ENCODE measurements around the gene MRPL58. TPM values are rescaled to one million over a fixed set of nuclear protein-coding genes. Genes with fewer than 3 reads are reported as not detected.

Gene MRPL58
- total RNA-seq, 5 donors from 2014 or later (not counting 1 experiment from before 2014, with no cell fraction given) = 15.6 to 30.6 (median 26.6) TPM

GRCh38 chr17:74977802-74978201 is 34.7 kb upstream of the MRPL58 start:
- ATAC-seq (replicated peaks in 1 of 4) (no peak), DNase-seq (no peak)
- Mint-ChIP-seq H3K27ac (no peak overlapping the region), H3K4me3 (no peak overlapping the region), H3K4me1 (peaks cover 18 to 20% (median 19%) of the 10 kb centered on the region in 3 donors), H3K9me3 (no peaks in the 10 kb centered on the region), H3K27me3 (peaks cover 0 to 20% of the 10 kb centered on the region in 2 donors), H3K36me3 (no peaks in the 10 kb centered on the region)
- Histone ChIP-seq H3K27ac (ENCODE audit: low read length) (no peak overlapping the region), H3K27me3 (replicated peaks in 1 of 2; ENCODE audit: control insufficient read depth in 2 of 2, extremely low read depth in 1 of 2, insufficient read depth in 2 of 2, low read length in 1 of 2) (peaks cover 2 to 31% of the 10 kb centered on the region in 2 experiments), H3K4me1 (ENCODE audit: control insufficient read depth in 1 of 2, extremely low read depth in 1 of 2, insufficient read depth in 2 of 2, low read length in 2 of 2) (peaks cover 8 to 26% of the 10 kb centered on the region in 2 experiments), H3K9me3 (no peaks in the 10 kb centered on the region), H3K36me3 (ENCODE audit: control insufficient read depth in 2 of 2, extremely low read depth in 1 of 2, insufficient read depth in 1 of 2, low read length in 1 of 2) (no peaks in the 10 kb centered on the region), H3K4me3 (ENCODE audit: control insufficient read depth in 1 of 2, extremely low read depth in 1 of 2, low read length in 1 of 2) (no peak overlapping the region)
- POLR2A ChIA-PET = interaction anchor here in 1 of 2 donors (0.6 kb wide), 1 partner anchor 540 kb away, joined by 3 read pairs; no protein-coding TSS in a partner anchor
- no CpG with 5 or more reads among the region's 3 CpGs for WGBS (ENCODE audit: insufficient coverage)
- CTCF ChIA-PET = no interaction called here

DNA sequence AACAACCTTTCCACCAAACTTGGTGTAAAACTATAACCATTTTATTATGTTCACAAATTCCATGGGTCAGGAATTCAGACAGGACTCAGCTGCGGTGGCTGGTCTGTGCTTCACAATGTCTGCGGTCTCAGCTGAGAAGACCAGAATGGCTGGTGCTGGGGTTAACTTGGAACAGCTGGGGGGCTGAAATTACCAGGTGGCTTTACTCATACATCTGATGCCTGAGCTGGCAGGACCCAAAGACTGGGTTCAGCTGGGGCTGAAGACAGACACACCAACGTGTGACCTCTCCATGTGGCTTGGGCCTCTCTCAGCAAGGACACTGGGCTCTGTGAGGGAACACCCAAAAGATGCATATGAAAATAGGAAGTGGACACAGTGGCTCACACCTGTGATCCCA is 34.2 kb upstream of the MRPL58 start:
- ChIA-PET CTCF (no interaction called here), POLR2A (no interaction called here)
- DNase-seq (no peak), ATAC-seq (replicated peaks in 1 of 4) (no peak)
- Histone ChIP-seq H3K4me1 (ENCODE audit: control insufficient read depth in 1 of 2, extremely low read depth in 1 of 2, insufficient read depth in 2 of 2, low read length in 2 of 2) (peaks cover 6 to 22% of the 10 kb centered on the region in 2 experiments), H3K9me3 (no peaks in the 10 kb centered on the region), H3K36me3 (ENCODE audit: control insufficient read depth in 2 of 2, extremely low read depth in 1 of 2, insufficient read depth in 1 of 2, low read length in 1 of 2) (no peaks in the 10 kb centered on the region), H3K27ac (ENCODE audit: low read length) (no peak overlapping the region), H3K4me3 (ENCODE audit: control insufficient read depth in 1 of 2, extremely low read depth in 1 of 2, low read length in 1 of 2) (no peak overlapping the region), H3K27me3 (replicated peaks in 1 of 2; ENCODE audit: control insufficient read depth in 2 of 2, extremely low read depth in 1 of 2, insufficient read depth in 2 of 2, low read length in 1 of 2) (peaks cover 2 to 26% of the 10 kb centered on the region in 2 experiments)
- Mint-ChIP-seq H3K27ac (no peak overlapping the region), H3K4me3 (no peak overlapping the region), H3K9me3 (no peaks in the 10 kb centered on the region), H3K4me1 (peaks cover 13 to 16% (median 14%) of the 10 kb centered on the region in 3 donors), H3K27me3 (peaks cover 0 to 15% of the 10 kb centered on the region in 2 donors), H3K36me3 (no peaks in the 10 kb centered on the region)
- WGBS (ENCODE audit: insufficient coverage) = 69% methylated on average over 2 of the region's 3 CpGs

- Histone ChIP-seq H3K27ac (ENCODE audit: low read length) (no peak overlapping the region), H3K36me3 (ENCODE audit: control insufficient read depth in 2 of 2, extremely low read depth in 1 of 2, insufficient read depth in 1 of 2, low read length in 1 of 2) (no peaks in the 10 kb centered on the region), H3K4me1 (ENCODE audit: control insufficient read depth in 1 of 2, extremely low read depth in 1 of 2, insufficient read depth in 2 of 2, low read length in 2 of 2) (peaks cover 6 to 19% of the 10 kb centered on the region in 2 experiments), H3K27me3 (replicated peaks in 1 of 2; ENCODE audit: control insufficient read depth in 2 of 2, extremely low read depth in 1 of 2, insufficient read depth in 2 of 2, low read length in 1 of 2) (peaks cover 2 to 13% of the 10 kb centered on the region in 2 experiments), H3K4me3 (ENCODE audit: control insufficient read depth in 1 of 2, extremely low read depth in 1 of 2, low read length in 1 of 2) (no peak overlapping the region), H3K9me3 (no peaks in the 10 kb centered on the region)
- Mint-ChIP-seq H3K36me3 (no peaks in the 10 kb centered on the region), H3K27ac (peak overlapping the region; percentile 19 to 22), H3K4me1 (peaks cover 13 to 15% (median 14%) of the 10 kb centered on the region in 3 donors), H3K9me3 (no peaks in the 10 kb centered on the region), H3K27me3 (peaks cover 0 to 11% of the 10 kb centered on the region in 2 donors), H3K4me3 (peak overlapping the region in 1 of 3 donors; percentile 41)
- DNase-seq = no peak
- ChIA-PET POLR2A (interaction anchor here in 1 of 2 donors (0.5 kb wide), 1 partner anchor 27 kb away, joined by 4 read pairs; no protein-coding TSS in a partner anchor), CTCF (interaction anchor here in 1 of 2 donors (0.6 kb wide), 1 partner anchor 261 kb away, joined by 3 read pairs; no protein-coding TSS in a partner anchor)
- no peak for ATAC-seq (replicated peaks in 1 of 4)
- 83% methylated on average over 8 of the region's 17 CpGs for WGBS (ENCODE audit: insufficient coverage)
Observed at GRCh38 chr17:74979408-74980146, 32.9 kb upstream of the MRPL58 start.

- Mint-ChIP-seq H3K27me3 (peaks cover 0 to 6% of the 10 kb centered on the region in 2 donors), H3K4me3 (peak overlapping the region; percentile 76 to 89 (median 87)), H3K36me3 (no peaks in the 10 kb centered on the region), H3K9me3 (no peaks in the 10 kb centered on the region), H3K27ac (peak overlapping the region; percentile 84 to 91), H3K4me1 (peaks cover 13 to 16% (median 16%) of the 10 kb centered on the region in 3 donors)
- H3K9me3 ChIP-seq = no peaks in the 10 kb centered on the region
- POLR2A ChIA-PET = no interaction called here
- ATAC-seq (replicated peaks in 1 of 4) (peak; percentile 2 to 23 (median 12)), DNase-seq (no peak)
- no peaks in the 10 kb centered on the region for H3K36me3 ChIP-seq (ENCODE audit: control insufficient read depth in 2 of 2, extremely low read depth in 1 of 2, insufficient read depth in 1 of 2, low read length in 1 of 2)
- peaks cover 2 to 11% of the 10 kb centered on the region in 2 experiments for H3K27me3 ChIP-seq (replicated peaks in 1 of 2; ENCODE audit: control insufficient read depth in 2 of 2, extremely low read depth in 1 of 2, insufficient read depth in 2 of 2, low read length in 1 of 2)
- CTCF ChIA-PET = no interaction called here
- H3K27ac ChIP-seq (ENCODE audit: low read length) = peak overlapping the region; percentile 59
- peak overlapping the region; percentile 55 to 81 for H3K4me3 ChIP-seq (ENCODE audit: control insufficient read depth in 1 of 2, extremely low read depth in 1 of 2, low read length in 1 of 2)
- peaks cover 6 to 19% of the 10 kb centered on the region in 2 experiments for H3K4me1 ChIP-seq (ENCODE audit: control insufficient read depth in 1 of 2, extremely low read depth in 1 of 2, insufficient read depth in 2 of 2, low read length in 2 of 2)
- WGBS (ENCODE audit: insufficient coverage) = 60% methylated on average over 9 of the region's 16 CpGs
Observed at GRCh38 chr17:74981318-74981978, 31.0 kb upstream of the MRPL58 start.

DNA sequence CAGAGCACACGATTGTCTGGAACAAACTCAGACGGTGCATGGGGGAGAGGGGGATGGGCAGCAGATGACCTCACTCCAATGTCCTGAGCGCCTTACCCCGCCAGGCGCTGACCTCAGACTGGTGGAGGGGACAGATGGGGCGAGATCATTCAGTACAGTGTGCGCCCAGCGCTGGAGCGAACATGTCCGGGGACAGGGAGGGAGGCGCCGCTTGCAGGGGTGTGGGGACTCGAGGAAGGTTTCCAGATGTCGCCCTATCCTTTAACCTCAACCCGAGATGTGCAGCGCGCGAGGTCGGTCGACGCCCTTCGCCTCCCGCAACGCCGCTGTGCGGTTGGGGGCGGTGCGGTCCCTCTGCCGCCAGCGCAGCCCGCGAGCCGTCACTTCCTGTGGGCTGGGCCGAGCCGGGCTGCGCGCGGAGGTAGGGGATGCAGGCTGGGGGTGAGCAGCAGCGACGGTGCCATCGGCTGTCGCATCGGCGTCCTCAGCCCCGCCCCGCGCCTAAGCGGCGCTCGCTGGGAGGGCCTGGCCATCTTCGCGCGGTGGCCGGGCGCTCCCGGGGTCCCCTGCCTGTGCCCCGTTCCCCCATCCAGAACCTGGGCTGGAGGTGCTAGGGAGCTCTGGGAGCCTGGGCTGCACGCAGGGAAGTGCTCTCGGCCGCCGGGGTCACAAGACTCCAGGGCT is 30.3 kb upstream of the MRPL58 start:
- H3K9me3 ChIP-seq = no peaks in the 10 kb centered on the region
- no peaks in the 10 kb centered on the region for H3K9me3 Mint-ChIP-seq
- WGBS (ENCODE audit: insufficient coverage) = under 1% methylated on average over 60 of the region's 61 CpGs
- H3K27ac Mint-ChIP-seq = peak overlapping the region; percentile 84 to 91
- ChIA-PET POLR2A (interaction anchor here in 1 of 2 donors (0.6 kb wide), 1 partner anchor 108 kb away, joined by 3 read pairs; no protein-coding TSS in a partner anchor), CTCF (no interaction called here)
- H3K27ac ChIP-seq (ENCODE audit: low read length) = peak overlapping the region; percentile 59
- peaks cover 10 to 24% of the 10 kb centered on the region in 2 experiments for H3K4me1 ChIP-seq (ENCODE audit: control insufficient read depth in 1 of 2, extremely low read depth in 1 of 2, insufficient read depth in 2 of 2, low read length in 2 of 2)
- DNase-seq = peak; percentile 54 to 90 (median 78)
- peaks cover 2 to 10% of the 10 kb centered on the region in 2 experiments for H3K27me3 ChIP-seq (replicated peaks in 1 of 2; ENCODE audit: control insufficient read depth in 2 of 2, extremely low read depth in 1 of 2, insufficient read depth in 2 of 2, low read length in 1 of 2)
- H3K27me3 Mint-ChIP-seq = peaks cover 0 to 6% of the 10 kb centered on the region in 2 donors
- H3K36me3 ChIP-seq (ENCODE audit: control insufficient read depth in 2 of 2, extremely low read depth in 1 of 2, insufficient read depth in 1 of 2, low read length in 1 of 2) = no peaks in the 10 kb centered on the region
- H3K4me3 ChIP-seq (ENCODE audit: control insufficient read depth in 1 of 2, extremely low read depth in 1 of 2, low read length in 1 of 2) = peak overlapping the region; percentile 55 to 81
- peaks cover 17 to 23% (median 23%) of the 10 kb centered on the region in 3 donors for H3K4me1 Mint-ChIP-seq
- peak overlapping the region; percentile 76 to 89 (median 87) for H3K4me3 Mint-ChIP-seq
- H3K36me3 Mint-ChIP-seq = no peaks in the 10 kb centered on the region
- peak; percentile 94 to 96 (median 96) for ATAC-seq (replicated peaks in 1 of 4)

Data from T-cell (primary cell).